ENCODE data around the gene CACNA1H.
"Not testable (repeated sequence)": the region's sequence is repeated elsewhere in the genome, so short reads cannot be mapped to it uniquely, and the experiment has no call there.

Gene CACNA1H

DNA sequence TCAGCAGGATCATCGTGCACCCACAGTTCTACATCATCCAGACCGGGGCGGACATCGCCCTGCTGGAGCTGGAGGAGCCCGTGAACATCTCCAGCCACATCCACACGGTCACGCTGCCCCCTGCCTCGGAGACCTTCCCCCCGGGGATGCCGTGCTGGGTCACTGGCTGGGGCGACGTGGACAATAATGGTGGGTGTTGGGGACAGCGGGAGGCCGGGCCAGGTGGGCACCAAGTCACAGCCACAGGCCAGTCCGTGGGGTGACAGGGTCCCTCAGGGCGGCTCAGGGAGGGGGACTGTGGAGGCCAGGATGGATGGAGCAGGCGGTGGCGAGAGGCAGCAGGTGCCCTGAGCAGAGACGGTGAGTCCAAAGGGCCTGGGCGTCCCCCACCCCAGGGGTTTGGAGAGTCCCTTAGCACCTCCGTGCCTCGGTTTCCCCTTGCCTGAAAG lies 104.0 kb downstream of the CACNA1H start:
- no peak for DNase-seq

DNA sequence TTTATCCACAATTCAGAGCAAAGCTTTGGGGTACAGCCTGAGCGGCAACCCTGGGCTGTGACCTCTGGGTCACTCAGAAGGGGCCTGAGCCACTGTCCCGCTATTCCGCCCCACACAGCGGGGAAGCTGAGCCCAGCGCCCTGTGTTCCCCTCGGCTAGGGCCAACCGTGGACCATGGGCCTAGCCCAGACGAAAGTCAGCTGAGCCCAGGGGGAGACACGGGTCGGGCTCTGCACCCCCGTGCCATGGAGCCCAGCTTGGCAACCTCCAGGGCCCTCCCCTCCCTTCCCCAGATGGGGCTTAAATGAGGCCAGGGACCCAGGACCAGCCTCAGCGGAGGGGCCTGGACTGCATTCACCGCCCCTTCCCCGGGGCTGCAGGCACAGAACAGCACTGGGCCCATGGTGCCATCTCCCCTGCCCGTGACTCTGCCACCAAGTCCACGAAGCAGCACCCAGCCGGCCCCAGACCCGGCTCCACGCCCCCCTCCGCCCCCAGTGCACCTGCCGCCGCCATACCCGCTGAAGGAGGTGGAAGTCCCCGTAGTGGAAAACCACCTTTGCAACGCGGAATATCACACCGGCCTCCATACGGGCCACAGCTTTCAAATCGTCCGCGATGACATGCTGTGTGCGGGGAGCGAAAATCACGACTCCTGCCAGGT lies 104.8 kb downstream of the CACNA1H start:
- DNase-seq: no peak

DNA sequence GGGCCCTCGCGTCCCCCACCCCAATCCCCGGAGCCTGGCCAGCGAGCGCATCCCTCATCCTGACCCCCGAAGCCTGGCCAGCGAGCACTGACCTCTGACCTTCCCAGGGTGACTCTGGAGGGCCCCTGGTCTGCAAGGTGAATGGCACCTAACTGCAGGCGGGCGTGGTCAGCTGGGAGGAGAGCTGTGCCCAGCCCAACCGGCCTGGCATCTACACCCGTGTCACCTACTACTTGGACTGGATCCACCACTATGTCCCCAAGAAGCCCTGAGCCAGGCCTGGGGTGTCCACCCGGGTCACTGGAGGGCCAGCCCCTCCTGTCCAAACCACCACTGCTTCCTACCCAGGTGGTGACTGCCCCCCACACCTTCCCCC lies 105.3 kb downstream of the CACNA1H start:
- no peak for DNase-seq

DNA sequence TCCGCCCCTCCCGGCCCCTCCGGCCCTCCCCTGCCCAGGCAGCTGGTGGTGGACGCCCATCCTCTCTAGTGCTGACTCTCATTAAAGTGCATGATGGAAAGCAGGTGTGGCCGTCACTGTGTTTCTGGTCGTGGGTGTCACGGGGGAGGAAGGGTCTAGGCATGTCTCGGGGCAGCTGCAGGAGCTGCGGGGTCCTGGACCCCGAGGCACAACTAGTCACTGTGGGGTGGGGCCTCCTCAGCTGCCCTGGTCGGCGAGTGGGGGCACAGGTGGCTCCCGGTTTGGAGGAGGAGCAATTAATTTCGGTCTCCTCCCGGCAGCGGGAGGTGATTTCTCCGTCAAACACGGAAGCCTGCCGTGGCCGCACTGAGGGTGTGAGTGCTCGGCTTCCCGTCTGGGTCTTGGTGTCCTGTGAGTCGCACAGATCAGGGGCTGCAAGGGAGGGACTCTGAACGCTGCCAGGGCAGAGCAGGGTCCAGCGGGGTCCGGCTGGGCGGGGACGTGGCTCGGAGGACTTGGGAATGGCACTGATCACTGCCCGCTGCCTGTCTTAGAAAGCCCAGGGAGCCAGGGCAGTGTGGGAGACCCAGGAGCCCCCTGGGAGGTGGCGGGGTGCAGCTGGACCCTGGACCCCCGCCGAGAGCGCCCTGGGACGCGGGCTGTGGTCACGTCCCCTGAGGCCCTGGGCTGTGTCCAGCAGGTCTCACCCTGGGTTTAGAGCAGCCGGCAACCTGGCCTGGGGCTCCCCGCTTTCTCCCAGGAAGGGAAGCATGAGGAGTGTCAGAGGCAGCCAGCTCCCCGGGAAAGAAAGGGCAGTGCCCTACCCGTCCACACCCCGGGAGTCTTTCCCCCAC lies 106.2 kb downstream of the CACNA1H start:
- DNase-seq: no peak

DNA sequence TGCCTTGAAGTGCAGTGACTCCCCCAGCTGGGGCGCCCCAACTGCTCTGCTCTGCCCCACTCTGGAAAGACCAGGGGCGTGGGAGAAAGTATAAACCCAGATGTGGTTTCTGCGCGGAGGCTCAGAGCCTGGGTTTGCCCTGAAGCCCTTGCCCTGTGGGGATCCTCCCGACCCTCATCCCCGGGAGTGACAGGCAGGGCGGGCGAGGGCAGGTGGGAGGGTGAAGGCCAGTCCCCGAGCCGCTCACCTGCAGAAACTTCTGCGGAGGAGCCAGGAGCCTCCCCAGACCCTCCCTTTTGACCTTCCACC lies 106.8 kb downstream of the CACNA1H start:
- no peak for DNase-seq

DNA sequence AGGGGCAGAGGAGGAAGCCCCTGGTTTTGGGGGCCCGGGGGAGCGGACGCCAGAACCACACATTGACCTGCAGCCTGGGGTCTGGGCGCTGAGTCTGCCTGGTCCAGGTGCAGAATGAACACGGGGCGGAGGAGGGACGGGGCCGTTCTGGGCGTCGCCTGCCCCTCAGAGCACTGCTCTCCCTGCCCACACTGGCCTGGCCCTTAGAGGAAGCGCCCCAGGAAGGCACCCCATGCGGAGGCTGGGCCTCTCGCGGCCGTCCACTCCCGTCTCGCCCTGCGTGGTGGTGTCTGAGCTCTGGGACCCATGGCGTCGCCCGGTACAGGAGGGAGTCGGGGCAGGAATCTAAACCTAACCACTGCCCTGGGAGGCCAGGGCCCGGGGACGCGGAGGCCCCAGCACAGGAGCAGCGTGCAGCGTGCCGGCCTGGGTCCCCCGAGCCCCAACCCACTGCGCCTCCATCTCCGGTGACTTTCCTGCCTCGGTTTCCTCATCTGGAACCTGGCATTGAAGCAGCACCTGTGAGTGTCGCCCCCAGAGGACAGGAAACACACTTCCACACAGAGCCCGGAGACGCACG lies 107.3 kb downstream of the CACNA1H start:
- no peak for DNase-seq

DNA sequence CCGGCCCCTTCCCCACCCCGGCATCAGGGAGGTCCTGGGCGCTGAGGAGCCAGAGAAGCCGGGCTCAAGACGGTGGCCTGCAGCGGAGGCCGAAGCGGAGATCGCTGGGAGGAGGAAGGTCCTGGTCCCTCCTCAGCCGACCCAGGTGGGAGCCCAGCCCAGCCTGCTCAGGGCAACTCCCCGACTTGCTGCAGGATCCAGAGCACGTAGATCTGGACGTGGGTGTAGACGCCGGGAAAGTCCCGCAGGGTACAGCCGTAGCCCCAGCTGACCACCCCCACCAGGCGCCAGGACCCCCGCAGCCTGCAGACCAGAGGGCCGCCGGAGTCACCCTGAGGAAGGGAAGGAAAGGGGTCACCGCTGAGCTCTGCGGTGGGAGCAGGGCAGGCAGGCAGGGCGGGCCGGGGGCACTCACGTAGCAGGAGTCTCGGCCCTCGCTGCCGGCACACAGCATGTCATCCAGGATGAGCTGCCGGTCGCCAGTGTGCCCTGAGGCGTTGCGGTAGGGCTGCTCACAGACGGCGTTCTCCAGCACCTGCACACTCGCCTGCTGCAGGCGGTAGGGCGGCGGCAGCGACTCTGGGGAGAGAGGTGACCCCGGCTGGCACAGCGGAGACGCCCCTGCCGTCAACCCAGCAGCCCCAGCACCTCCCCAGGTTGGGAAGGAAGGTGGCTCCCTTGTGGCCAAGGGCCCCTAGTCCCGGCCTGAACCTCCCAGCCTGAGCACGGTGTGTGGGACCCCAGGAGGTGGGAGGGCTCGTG lies 108.4 kb downstream of the CACNA1H start:
- DNase-seq: peak; percentile 5

DNA sequence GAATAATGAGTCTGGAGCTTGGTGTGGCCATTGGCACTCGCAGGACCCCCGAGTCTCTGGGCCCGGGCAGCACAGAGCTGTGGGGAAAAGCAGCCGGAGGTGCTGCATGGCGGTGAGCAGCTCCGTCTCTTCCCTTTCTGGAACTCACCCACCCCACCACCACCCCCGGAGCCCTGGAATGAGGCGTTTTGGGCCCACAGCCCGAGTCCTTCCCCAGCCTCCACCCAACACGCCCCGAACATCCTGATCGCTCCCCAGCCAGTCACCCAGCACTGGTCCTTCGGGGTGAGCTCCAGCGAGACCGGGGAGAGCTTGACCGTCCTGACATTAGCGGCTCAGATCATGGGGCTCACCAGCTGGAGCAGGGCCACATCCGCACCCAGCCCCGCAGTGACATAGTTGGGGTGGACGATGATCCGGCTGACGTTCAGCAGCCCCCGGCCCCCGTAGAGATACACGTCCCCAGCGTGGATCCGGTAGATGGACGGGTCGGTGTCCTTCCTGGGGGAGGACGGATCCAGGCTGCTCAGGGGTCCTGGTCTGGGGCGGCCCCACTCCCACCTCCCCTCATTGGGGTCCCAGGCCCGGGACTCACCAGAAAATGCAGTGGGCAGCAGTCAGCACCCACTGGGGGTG lies 109.4 kb downstream of the CACNA1H start:
- no peak for DNase-seq

DNA sequence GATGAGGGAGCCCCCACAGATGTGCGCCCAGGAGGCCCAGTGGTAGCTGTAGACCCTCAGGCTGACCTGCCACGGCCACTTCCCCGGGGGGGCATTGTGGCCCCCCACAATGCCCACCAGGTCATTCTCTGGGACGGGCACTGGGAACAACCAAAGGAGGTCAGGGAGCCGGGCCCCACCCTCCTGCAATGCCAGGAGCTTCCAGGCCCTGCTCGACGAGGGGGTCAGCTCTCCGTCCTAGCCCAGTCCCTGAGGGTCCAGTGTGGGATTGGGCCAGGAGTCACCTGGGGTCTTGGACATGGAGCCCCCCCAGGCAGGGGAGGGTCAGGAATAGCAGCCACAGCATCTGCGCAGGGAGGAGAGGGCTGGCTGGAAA lies 109.9 kb downstream of the CACNA1H start:
- no peak for DNase-seq

DNA sequence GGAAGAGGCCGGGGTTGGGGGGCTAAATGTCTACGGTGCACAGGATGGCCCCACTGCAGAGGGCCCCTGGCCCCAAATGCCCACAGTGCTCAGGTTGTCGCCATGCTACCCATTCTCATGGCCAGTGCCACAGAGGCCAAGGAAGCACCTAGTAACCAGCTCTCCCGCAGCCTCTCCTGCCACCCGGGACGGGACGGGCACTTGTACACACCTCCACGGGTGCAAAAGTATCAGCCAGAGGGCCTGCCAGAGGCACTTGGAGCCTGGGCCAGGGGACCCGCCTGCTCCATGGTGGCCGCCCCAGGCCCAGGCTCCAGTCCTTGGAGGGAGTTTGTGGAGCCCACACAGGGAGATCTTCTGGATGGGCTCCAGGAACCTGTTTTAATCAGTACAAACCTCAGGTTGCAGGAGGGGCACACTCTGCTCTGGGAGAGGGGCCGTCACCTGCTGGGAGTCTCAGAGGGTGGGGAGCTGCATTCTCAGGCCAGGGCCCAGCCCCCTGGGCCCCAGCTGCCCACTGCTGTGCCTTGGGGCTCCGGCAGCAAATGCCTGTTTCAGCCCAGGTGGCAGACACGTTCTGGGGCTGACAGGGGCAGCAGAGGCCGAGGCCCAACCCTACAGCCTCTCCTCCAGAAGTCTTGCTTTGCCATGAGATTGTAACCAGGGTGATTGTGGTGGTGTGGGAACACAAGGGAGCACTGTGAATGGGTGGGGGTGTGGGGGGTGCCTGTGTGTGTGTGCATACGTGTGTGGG lies 110.9 kb downstream of the CACNA1H start:
- DNase-seq: no peak

DNA sequence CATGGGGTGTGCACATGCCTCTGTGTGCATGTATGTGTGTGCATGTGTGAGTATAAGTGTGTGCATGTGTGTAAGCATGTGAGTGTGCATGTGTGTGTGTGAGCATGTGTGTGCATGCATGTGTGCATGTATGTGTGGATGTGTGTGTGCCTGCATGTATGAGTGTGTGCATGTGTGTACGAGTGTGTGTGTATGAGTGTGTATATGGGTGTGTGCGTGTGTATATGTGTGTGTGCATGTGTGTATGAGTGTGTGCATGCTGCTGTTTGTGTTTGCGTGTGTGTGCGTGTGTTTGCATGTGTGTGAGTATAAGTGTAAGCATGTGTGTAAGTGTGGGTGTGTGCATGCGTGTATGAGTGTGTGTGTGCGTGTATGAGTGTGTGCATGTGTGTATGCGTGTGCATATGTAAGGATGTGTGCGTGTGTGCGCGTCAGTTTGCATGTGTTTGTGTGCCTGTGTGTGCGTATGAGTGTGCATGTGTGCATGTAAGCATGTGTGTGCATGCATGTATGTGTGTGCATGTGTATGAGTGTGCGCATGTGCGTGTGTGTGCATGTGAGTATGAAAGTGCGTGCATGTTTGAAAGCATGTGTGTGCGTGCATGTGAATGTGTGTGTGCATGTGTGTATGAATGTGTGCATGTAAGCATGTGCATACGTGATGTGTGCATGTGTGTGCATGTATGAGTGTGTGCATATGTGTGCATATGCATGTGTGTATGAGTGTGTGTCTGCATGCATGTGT lies 111.6 kb downstream of the CACNA1H start:
- no peak for DNase-seq

DNA sequence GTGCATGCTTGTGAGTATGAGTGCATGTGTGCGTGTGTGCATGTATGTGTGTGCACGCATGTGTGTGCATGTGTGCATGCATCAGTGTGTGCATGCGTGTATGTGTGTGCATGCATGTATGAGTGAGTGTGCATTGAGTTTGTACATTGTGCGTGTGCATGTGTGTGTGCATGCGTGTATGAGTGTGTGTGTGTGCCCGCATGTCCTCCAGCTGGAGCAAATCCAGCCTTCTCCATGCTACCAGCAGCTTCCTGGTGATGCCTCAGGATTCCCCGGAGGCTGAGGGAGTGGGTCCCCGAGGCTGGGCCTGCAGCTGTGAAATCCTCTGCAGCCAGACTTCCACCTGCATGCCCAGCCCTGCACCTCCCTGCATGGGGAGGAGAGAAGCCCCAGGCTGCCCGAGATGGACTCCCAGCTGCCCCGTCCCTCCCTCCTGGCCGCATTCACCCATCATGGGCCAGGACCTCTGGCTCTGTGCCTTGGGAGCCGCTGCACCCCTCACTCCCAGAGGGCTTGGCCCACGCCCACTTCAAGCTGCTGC lies 112.3 kb downstream of the CACNA1H start:
- no peak for DNase-seq

DNA sequence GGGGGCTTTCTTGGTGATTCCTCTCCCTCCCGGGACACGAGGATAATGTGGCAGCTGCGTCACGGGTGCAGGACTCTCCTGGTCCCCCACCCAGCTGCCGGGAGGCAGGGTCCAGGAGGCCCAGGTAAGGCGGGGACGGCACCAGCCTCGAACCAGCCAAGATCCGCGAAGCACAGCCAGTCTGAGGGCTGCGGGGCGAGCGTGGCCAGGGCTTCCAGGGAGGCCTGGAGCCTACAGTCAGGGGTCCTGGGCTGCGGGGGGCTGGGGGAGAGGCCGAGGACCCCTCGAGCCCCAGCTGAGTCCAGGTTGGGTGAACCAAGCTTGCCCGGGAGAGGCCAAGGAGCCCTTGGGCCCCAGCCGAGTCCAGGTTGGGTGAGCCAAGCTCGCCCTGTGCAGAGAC lies 112.9 kb downstream of the CACNA1H start:
- no peak for DNase-seq

DNA sequence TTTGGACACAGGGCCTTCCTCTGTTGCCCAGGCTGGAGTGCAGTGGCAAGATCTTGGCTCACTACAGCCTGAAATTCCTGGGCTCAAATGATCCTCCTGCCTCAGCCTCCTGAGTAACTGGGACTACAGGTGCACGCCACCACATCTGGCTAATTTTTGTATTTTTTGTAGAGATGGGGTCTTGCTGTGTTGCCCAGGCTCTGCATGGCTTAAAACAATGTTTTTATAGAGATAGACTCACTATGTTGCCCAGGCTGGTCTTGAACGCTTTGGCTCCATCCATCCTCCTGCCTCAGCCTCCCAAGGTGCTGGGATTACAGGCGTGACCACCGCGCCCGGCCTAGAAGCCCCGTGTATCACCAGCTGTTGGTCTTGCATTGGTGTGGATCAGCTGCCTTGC lies 116.5 kb downstream of the CACNA1H start:
- DNase-seq: not testable (repeated sequence)

DNA sequence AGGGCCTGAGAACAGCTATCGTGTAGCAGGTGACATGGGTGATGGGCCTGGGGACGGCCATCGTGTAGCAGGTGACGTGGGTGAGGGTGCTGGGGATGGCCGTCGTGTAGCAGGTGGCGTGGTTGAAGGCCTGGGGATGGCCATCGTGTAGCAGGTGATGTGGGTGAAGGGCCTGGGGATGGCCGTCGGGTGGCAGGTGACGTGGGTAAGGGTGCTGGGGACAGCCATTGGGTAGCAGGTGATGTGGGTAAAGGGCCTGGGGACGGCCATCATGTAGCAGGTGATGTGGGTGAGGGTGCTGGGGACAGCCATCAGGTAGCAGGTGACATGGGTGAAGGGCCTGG lies 118.4 kb downstream of the CACNA1H start:
- DNase-seq: no peak
